B cell (primary cell): ENCODE measurements around the gene DUT. TPM values are rescaled to one million over a fixed set of nuclear protein-coding genes. Genes with fewer than 3 reads are reported as not detected.

Experiments used
- ATAC-seq: fragments of 200-7000 bp; cut with Tn5 transposase; one replicate; pipeline ENCODE4 v1.10.0; 2021; ENCODE audit warnings: low read depth, mild to moderate bottlenecking, moderate number of reproducible peaks, moderate library complexity
- CTCF ChIA-PET: fragments of 350-600 bp; sonication (Branson Sonifier 250); formaldehyde crosslinking; loops from one replicate; lab custom pipeline; 2021; ENCODE audit warnings: antibody characterized with exemption, inconsistent platforms; lab: Charles Lee
- POLR2A ChIA-PET: fragments of 350-600 bp; sonication (Branson Sonifier 250); formaldehyde crosslinking; loops from one replicate; lab custom pipeline; 2021; ENCODE audit warnings: antibody characterized with exemption; lab: Charles Lee
- DNase-seq: peaks from one replicate; pipeline ENCODE4 v3.0.0; 2013
- H2AFZ ChIP-seq: 2 replicates; pipeline ENCODE4 v1.6.1; 2012; ENCODE audit warnings: mild to moderate bottlenecking, low read depth, low read length; ENCODE audit not compliant: insufficient read depth, poor library complexity, severe bottlenecking
- H3K27ac ChIP-seq, 2 donors: 1 replicate in 1 of 2; 2 replicates in 1 of 2; pipeline ENCODE4 v1.5.1; 2012 to 2013; ENCODE audit warnings: low read length in 2 of 2, mild to moderate bottlenecking in 2 of 2, moderate library complexity in 1 of 2
- H3K27me3 ChIP-seq, 4 experiments: fragments of 200-600 bp in 1 of 4; sonication (generic) in 1 of 4; replicated peaks in 1 of 4; 1 replicate in 2 of 4; 2 replicates in 2 of 4; pipeline versions ENCODE4 v1.6.1 to v1.7.0; 2013 to 2016; ENCODE audit warnings: low read length in 3 of 4, mild to moderate bottlenecking in 2 of 4, mixed read lengths in 1 of 4, moderate library complexity in 1 of 4; ENCODE audit not compliant: insufficient read depth in 4 of 4, control insufficient read depth in 3 of 4; ENCODE audit errors: control extremely low read depth in 1 of 4
- H3K36me3 ChIP-seq, 2 experiments: replicated peaks in 1 of 2; 1 replicate in 1 of 2; 2 replicates in 1 of 2; pipeline versions ENCODE4 v1.6.1 to v1.7.1; 2013; ENCODE audit warnings: low read length in 1 of 2; ENCODE audit not compliant: insufficient read depth in 2 of 2, control insufficient read depth in 1 of 2; ENCODE audit errors: control extremely low read depth in 1 of 2, extremely low read depth in 1 of 2
- H3K4me1 ChIP-seq, 2 donors: fragments of 200-600 bp in 1 of 2; sonication (generic) in 1 of 2; 1 replicate in 1 of 2; 2 replicates in 1 of 2; pipeline versions ENCODE4 v1.5.1 to v1.6.1; 2013 to 2017; ENCODE audit warnings: low read length in 2 of 2; ENCODE audit not compliant: control insufficient read depth in 2 of 2, insufficient read depth in 2 of 2
- H3K4me2 ChIP-seq: replicated peaks from 2 replicates; pipeline ENCODE3; 2012; ENCODE audit warnings: mild to moderate bottlenecking, low read depth, low read length; ENCODE audit not compliant: poor library complexity, severe bottlenecking
- H3K4me3 ChIP-seq, 5 experiments: fragments of 200-600 bp in 1 of 5; sonication (generic) in 1 of 5; 1 replicate in 3 of 5; 2 replicates in 2 of 5; pipeline versions ENCODE4 v1.5.1 to v1.7.0; 2011 to 2016; ENCODE audit warnings: low read length in 4 of 5, mild to moderate bottlenecking in 4 of 5, low read depth in 2 of 5, control low read depth in 1 of 5, moderate library complexity in 1 of 5; ENCODE audit not compliant: insufficient read depth in 1 of 5; ENCODE audit errors: control extremely low read depth in 1 of 5, extremely low read depth in 1 of 5
- H3K79me2 ChIP-seq: fragments of 200-600 bp; sonication (generic); one replicate; pipeline ENCODE4 v1.6.0; 2016; ENCODE audit warnings: low read length; ENCODE audit not compliant: control insufficient read depth, insufficient read depth
- H3K9ac ChIP-seq: fragments of 200-600 bp; sonication (generic); 2 replicates; pipeline ENCODE4 v1.6.1; 2017; ENCODE audit warnings: mild to moderate bottlenecking, low read length, moderate library complexity
- H3K9me3 ChIP-seq, 3 donors: one replicate each; pipeline versions ENCODE4 v1.6.1 to v1.7.1; 2013; ENCODE audit warnings: low read length in 2 of 3; ENCODE audit not compliant: control insufficient read depth in 2 of 3, insufficient read depth in 1 of 3; ENCODE audit errors: control extremely low read depth in 1 of 3
- H4K20me1 ChIP-seq: 2 replicates; pipeline ENCODE4 v1.6.0; 2012; ENCODE audit warnings: mild to moderate bottlenecking, low read length; ENCODE audit not compliant: insufficient read depth, control insufficient read depth, poor library complexity, severe bottlenecking
- H3K27ac Mint-ChIP-seq: one replicate; pipeline ENCODE4 v1.8.0; 2021; ENCODE audit warnings: mixed read lengths
- H3K27me3 Mint-ChIP-seq: one replicate; pipeline ENCODE4 v1.8.0; 2021; ENCODE audit warnings: mixed read lengths
- H3K4me1 Mint-ChIP-seq: one replicate; pipeline ENCODE4 v1.8.0; 2021; ENCODE audit warnings: mixed read lengths
- H3K4me3 Mint-ChIP-seq: one replicate; pipeline ENCODE4 v1.8.0; 2021; ENCODE audit warnings: mixed read lengths
- H3K9me3 Mint-ChIP-seq: one replicate; pipeline ENCODE4 v1.8.0; 2022; ENCODE audit warnings: mixed read lengths; ENCODE audit not compliant: insufficient read depth
- CTCF ChIP-seq: fragments of 200-600 bp; IDR thresholded peaks from one replicate; pipeline ENCODE4 v1.8.0; 2022; ENCODE audit warnings: antibody characterized with exemption, mild to moderate bottlenecking
- EZH2 ChIP-seq: IDR thresholded peaks from 2 replicates; pipeline ENCODE4 v1.6.1; 2012; ENCODE audit warnings: borderline replicate concordance, low read depth, mild to moderate bottlenecking, moderate library complexity, low read length; ENCODE audit not compliant: insufficient read depth, poor library complexity, severe bottlenecking
- WGBS: methylation state at CpG from one replicate; pipeline ENCODE4 v1.1.5; 2013; ENCODE audit warnings: missing lambda C conversion rate; ENCODE audit not compliant: insufficient coverage; 5-methylcytosine and 5-hydroxymethylcytosine counted together
- intact Hi-C: fragments of 100-400 bp; cut with micrococcal nuclease; formaldehyde crosslinking; loops from one replicate; pipeline ENCODE4 v1.10.0; 2022
- polyA plus RNA-seq: library from polyadenylated mRNA; depleted of rRNA; stranded (reverse); fragments of >200 nt; gene quantifications from 2 replicates; pipeline ENCODE4 v1.2.3, GENCODE V29; 2012
- total RNA-seq, 2 donors: library from RNA; stranded (reverse); fragments of 120-200 nt in 1 of 2; gene quantifications; 1 replicate in 1 of 2; 2 replicates in 1 of 2; pipeline versions ENCODE4 v1.2.3 to v1.2.4, GENCODE V29; 2013 to 2022

The DUT gene
- total and polyA plus RNA-seq, 2 donors (not counting 1 experiment from before 2014, with no cell fraction given) = 59.5 to 84.7 TPM

- intact Hi-C loops = no loop called here
- TF ChIP-seq CTCF (no peak), EZH2 (no peak)
- no peak for DNase-seq
- no peak overlapping the region for H3K27ac ChIP-seq
- H3K27me3 ChIP-seq = peaks cover 0 to 15% (median 2%) of the 10 kb centered on the region in 4 experiments
- H4K20me1 ChIP-seq = no peaks in the 10 kb centered on the region
- ChIA-PET CTCF (interaction anchor here (2.0 to 2.1 kb wide), 3 partner anchors 17 to 24 kb away, joined by 6 to 11 read pairs (median 8); no protein-coding TSS in a partner anchor), POLR2A (no interaction called here)
- no peak overlapping the region for H3K4me2 ChIP-seq
- no peaks in the 10 kb centered on the region for H3K9me3 ChIP-seq
- Mint-ChIP-seq H3K9me3 (no peaks in the 10 kb centered on the region), H3K4me3 (no peak overlapping the region), H3K27ac (no peak overlapping the region), H3K4me1 (no peaks in the 10 kb centered on the region), H3K27me3 (peaks cover 32% of the 10 kb centered on the region)
- WGBS = 100% methylated on average over 1 of the region's 2 CpGs
- no peaks in the 10 kb centered on the region for H3K36me3 ChIP-seq
- no peak for ATAC-seq
- no peak overlapping the region for H3K4me3 ChIP-seq
- no peaks in the 10 kb centered on the region for H3K4me1 ChIP-seq
- H3K9ac ChIP-seq = no peak overlapping the region
- H3K79me2 ChIP-seq = no peaks in the 10 kb centered on the region
- H2AFZ ChIP-seq = no peak overlapping the region
Measured at GRCh38 chr15:48375767-48376166, 44.5 kb downstream of the DUT start.

- DNase-seq (no peak), ATAC-seq (no peak)
- H3K36me3 ChIP-seq = no peaks in the 10 kb centered on the region
- peaks cover 0 to 6% (median 0%) of the 10 kb centered on the region in 4 experiments for H3K27me3 ChIP-seq
- no peak overlapping the region for H3K4me3 Mint-ChIP-seq
- intact Hi-C loops = no loop called here
- 38% methylated on average over 2 of the region's 4 CpGs for WGBS
- H3K27ac ChIP-seq = no peak overlapping the region
- no peak overlapping the region for H2AFZ ChIP-seq
- no peak overlapping the region for H3K27ac Mint-ChIP-seq
- H3K27me3 Mint-ChIP-seq = peaks cover 15% of the 10 kb centered on the region
- H3K4me2 ChIP-seq = no peak overlapping the region
- H3K4me1 ChIP-seq = no peaks in the 10 kb centered on the region
- POLR2A ChIA-PET = no interaction called here
- no peaks in the 10 kb centered on the region for H4K20me1 ChIP-seq
- no peaks in the 10 kb centered on the region for H3K9me3 ChIP-seq
- no peak for TF ChIP-seq EZH2
- no peak for TF ChIP-seq CTCF
- H3K4me1 Mint-ChIP-seq = no peaks in the 10 kb centered on the region
- no peaks in the 10 kb centered on the region for H3K9me3 Mint-ChIP-seq
- CTCF ChIA-PET = no interaction called here
- no peak overlapping the region for H3K4me3 ChIP-seq
- H3K9ac ChIP-seq = no peak overlapping the region
- H3K79me2 ChIP-seq = no peaks in the 10 kb centered on the region
Measured at GRCh38 chr15:48380198-48380597, 49.0 kb downstream of the DUT start.
